SK-N-SH treated with all-trans-retinoic acid at 6 μM for 48 hours (cell line): ENCODE data around the gene HSP90AB1.

ENCODE experiments used
- ATAC-seq: fragments of 200-7000 bp; cut with Tn5 transposase; 3 replicates; pipeline ENCODE4 v1.9.1; 2020; ENCODE audit warnings: mild to moderate bottlenecking, moderate library complexity
- ARNTL ChIP-seq: fragments of 450-650 bp; formaldehyde crosslinking; IDR thresholded peaks from 2 replicates; pipeline ENCODE4 v1.5.0; 2020; ENCODE audit warnings: low read depth, mild to moderate bottlenecking, moderate library complexity, borderline replicate concordance
- BACH2 ChIP-seq: fragments of 250-450 bp; sonication (Bioruptor Pico); IDR thresholded peaks from 2 replicates; pipeline ENCODE4 v1.9.0; 2021; ENCODE audit warnings: mild to moderate bottlenecking, borderline replicate concordance
- CREB5 ChIP-seq: fragments of 250-450 bp; sonication (Bioruptor Pico); IDR thresholded peaks from 2 replicates; pipeline ENCODE4 v1.5.1; 2020; ENCODE audit warnings: low read depth, mild to moderate bottlenecking, moderate library complexity
- CSDC2 ChIP-seq: fragments of 250-450 bp; sonication (Bioruptor Pico); IDR thresholded peaks from 2 replicates; pipeline ENCODE4 v1.5.0; 2020; ENCODE audit warnings: mild to moderate bottlenecking, moderate library complexity
- CSRNP3 ChIP-seq: fragments of 250-450 bp; sonication (Bioruptor Pico); IDR thresholded peaks from 2 replicates; pipeline ENCODE4 v1.5.1; 2021; ENCODE audit warnings: mild to moderate bottlenecking, moderate library complexity
- ESRRG ChIP-seq: fragments of 250-450 bp; sonication (Bioruptor Pico); IDR thresholded peaks from 2 replicates; pipeline ENCODE4 v1.6.1; 2021; ENCODE audit warnings: mild to moderate bottlenecking
- ISL1 ChIP-seq: fragments of 250-450 bp; sonication (Bioruptor Pico); IDR thresholded peaks from 2 replicates; pipeline ENCODE4 v2.1.2; 2022; ENCODE audit warnings: mild to moderate bottlenecking, moderate library complexity
- OSR1 ChIP-seq: fragments of 250-450 bp; sonication (Bioruptor Pico); IDR thresholded peaks from 2 replicates; pipeline ENCODE4 v1.8.0; 2022; ENCODE audit warnings: moderate library complexity, mild to moderate bottlenecking, inconsistent platforms
- PATZ1 ChIP-seq: fragments of 250-450 bp; sonication (Bioruptor Pico); IDR thresholded peaks from 2 replicates; pipeline ENCODE4 v1.8.0; 2020; ENCODE audit warnings: mild to moderate bottlenecking, moderate library complexity, borderline replicate concordance
- POU6F1 ChIP-seq: fragments of 250-450 bp; sonication (Bioruptor Pico); IDR thresholded peaks from 2 replicates; pipeline ENCODE4 v1.8.0; 2021; ENCODE audit warnings: low read depth, mild to moderate bottlenecking, moderate library complexity, borderline replicate concordance
- PPARA ChIP-seq: fragments of 250-450 bp; sonication (Bioruptor Pico); IDR thresholded peaks from 2 replicates; pipeline ENCODE4 v1.5.0; 2020; ENCODE audit warnings: mild to moderate bottlenecking, borderline replicate concordance
- RARB ChIP-seq: fragments of 250-450 bp; sonication (Bioruptor Pico); IDR thresholded peaks from 2 replicates; pipeline ENCODE4 v1.8.0; 2021; ENCODE audit warnings: mild to moderate bottlenecking, moderate library complexity
- SNAI2 ChIP-seq: fragments of 250-450 bp; sonication (Bioruptor Pico); IDR thresholded peaks from 2 replicates; pipeline ENCODE4 v1.5.0; 2020; ENCODE audit warnings: mild to moderate bottlenecking, moderate library complexity
- TSHZ2 ChIP-seq: fragments of 250-450 bp; sonication (Bioruptor Pico); IDR thresholded peaks from 2 replicates; pipeline ENCODE4 v1.5.0; 2020; ENCODE audit warnings: mild to moderate bottlenecking, moderate library complexity
- ZC3H10 ChIP-seq: fragments of 250-450 bp; sonication (Bioruptor Pico); IDR thresholded peaks from 2 replicates; pipeline ENCODE4 v1.5.1; 2021; ENCODE audit warnings: mild to moderate bottlenecking, moderate library complexity
- ZFP3 ChIP-seq: fragments of 250-450 bp; sonication (Bioruptor Pico); IDR thresholded peaks from 2 replicates; pipeline ENCODE4 v1.5.0; 2020; ENCODE audit warnings: mild to moderate bottlenecking, moderate library complexity
- ZFP30 ChIP-seq: fragments of 450-650 bp; formaldehyde crosslinking; IDR thresholded peaks from 2 replicates; pipeline ENCODE4 v1.5.0; 2022; ENCODE audit warnings: mild to moderate bottlenecking, moderate library complexity
- ZNF565 ChIP-seq: fragments of 450-650 bp; formaldehyde crosslinking; conservative IDR thresholded peaks from 2 replicates; pipeline ENCODE4 v1.5.0; 2020; ENCODE audit warnings: low read depth, mild to moderate bottlenecking, moderate library complexity
- ZNF70 ChIP-seq: fragments of 450-650 bp; formaldehyde crosslinking; IDR thresholded peaks from 2 replicates; pipeline ENCODE4 v1.5.0; 2020; ENCODE audit warnings: mild to moderate bottlenecking, moderate library complexity
- ZNF8 ChIP-seq: fragments of 450-650 bp; formaldehyde crosslinking; IDR thresholded peaks from 2 replicates; pipeline ENCODE4 v1.5.0; 2020; ENCODE audit warnings: mild to moderate bottlenecking, moderate library complexity

Gene HSP90AB1

GRCh38 chr6:44201638-44202303 lies 45.1 kb upstream of the HSP90AB1 start:
- ATAC-seq, result no peak
- TF ChIP-seq CSDC2 (CRISPR knock-in tag), result no peak
- no peak for TF ChIP-seq SNAI2 (CRISPR knock-in tag)
- TF ChIP-seq ZNF8 (CRISPR knock-in tag), result no peak

GRCh38 chr6:44202332-44202971 lies 44.4 kb upstream of the HSP90AB1 start:
- no peak for TF ChIP-seq OSR1
- ATAC-seq, result no peak

- ATAC-seq, result no peak
- no peak for TF ChIP-seq POU6F1
- no peak for TF ChIP-seq ZNF70 (CRISPR knock-in tag)
- no peak for TF ChIP-seq ZC3H10 (CRISPR knock-in tag)
- no peak for TF ChIP-seq CSDC2 (CRISPR knock-in tag)
- no peak for TF ChIP-seq BACH2 (CRISPR knock-in tag)
- TF ChIP-seq ZNF8 (CRISPR knock-in tag), result no peak
- no peak for TF ChIP-seq PPARA
- no peak for TF ChIP-seq CREB5 (CRISPR knock-in tag)
- TF ChIP-seq ESRRG, result no peak
- TF ChIP-seq PATZ1 (CRISPR knock-in tag), result no peak
These were observed 43.7 kb upstream of the HSP90AB1 start for GRCh38 chr6:44202972-44203750.

- no peak for ATAC-seq
- TF ChIP-seq ZNF8 (CRISPR knock-in tag) (no peak), SNAI2 (CRISPR knock-in tag) (no peak), ZFP3 (CRISPR knock-in tag) (no peak), BACH2 (CRISPR knock-in tag) (no peak), ZNF565 (no peak), ZFP30 (no peak), PPARA (no peak), PATZ1 (CRISPR knock-in tag) (no peak), ARNTL (CRISPR knock-in tag) (no peak)
- TF ChIP-seq, all 23 proteins: peak for 0
These were observed 42.9 kb upstream of the HSP90AB1 start for GRCh38 chr6:44203955-44204354.

GRCh38 chr6:44207966-44208365 lies 38.9 kb upstream of the HSP90AB1 start:
- ATAC-seq, result no peak
- TF ChIP-seq RARB (CRISPR knock-in tag) (no peak), CREB5 (CRISPR knock-in tag) (no peak), ISL1 (CRISPR knock-in tag) (no peak), TSHZ2 (no peak), CSRNP3 (CRISPR knock-in tag) (no peak), CSDC2 (CRISPR knock-in tag) (no peak)
